ENCODE data around the gene MTARC1.

DNA sequence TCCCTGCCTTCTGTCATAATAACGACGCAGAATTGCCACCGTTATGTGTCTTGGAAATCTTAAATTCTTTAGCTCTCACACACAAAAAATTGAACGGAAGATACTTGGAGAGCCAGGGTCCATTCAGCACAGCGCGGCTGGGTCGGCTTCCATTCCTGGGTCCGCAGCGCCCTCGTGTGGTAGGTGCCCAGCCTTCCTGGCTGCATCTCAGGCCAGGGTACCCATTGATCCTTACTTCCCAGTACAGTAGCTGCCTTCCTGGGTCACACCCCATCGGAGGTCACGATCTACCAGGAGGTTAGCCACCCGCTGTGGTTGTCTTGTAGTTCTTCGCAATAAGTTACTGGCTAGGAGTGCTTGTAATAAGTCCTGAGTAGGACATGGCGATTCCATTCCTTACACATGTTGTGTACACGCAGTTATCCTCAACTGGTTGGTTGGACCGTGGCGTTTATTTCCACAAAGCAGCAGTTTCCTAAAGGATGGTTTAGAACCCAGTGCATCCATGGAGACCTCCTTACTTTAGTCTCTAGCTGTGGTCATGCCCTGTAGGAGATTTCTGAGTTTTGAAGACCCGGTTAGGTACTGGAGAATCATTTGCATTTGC is 9.9 kb upstream of the MTARC1 start:
- TF ChIP-seq, protein P1, sequence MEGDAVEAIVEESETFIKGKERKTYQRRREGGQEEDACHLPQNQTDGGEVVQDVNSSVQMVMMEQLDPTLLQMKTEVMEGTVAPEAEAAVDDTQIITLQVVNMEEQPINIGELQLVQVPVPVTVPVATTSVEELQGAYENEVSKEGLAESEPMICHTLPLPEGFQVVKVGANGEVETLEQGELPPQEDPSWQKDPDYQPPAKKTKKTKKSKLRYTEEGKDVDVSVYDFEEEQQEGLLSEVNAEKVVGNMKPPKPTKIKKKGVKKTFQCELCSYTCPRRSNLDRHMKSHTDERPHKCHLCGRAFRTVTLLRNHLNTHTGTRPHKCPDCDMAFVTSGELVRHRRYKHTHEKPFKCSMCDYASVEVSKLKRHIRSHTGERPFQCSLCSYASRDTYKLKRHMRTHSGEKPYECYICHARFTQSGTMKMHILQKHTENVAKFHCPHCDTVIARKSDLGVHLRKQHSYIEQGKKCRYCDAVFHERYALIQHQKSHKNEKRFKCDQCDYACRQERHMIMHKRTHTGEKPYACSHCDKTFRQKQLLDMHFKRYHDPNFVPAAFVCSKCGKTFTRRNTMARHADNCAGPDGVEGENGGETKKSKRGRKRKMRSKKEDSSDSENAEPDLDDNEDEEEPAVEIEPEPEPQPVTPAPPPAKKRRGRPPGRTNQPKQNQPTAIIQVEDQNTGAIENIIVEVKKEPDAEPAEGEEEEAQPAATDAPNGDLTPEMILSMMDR (IDR thresholded peaks at IDR 0.05; ENCODE audit: low read length) = peak; percentile 85
- TF ChIP-seq EZH2 (optimal IDR thresholded peaks at IDR 0.05; ENCODE audit: low read depth, low read length) = no peak

Data from MM.1S (cell line).